ENCODE measurements around the gene GIMAP6.
"Not testable (repeated sequence)": the region's sequence is repeated elsewhere in the genome, so short reads cannot be mapped to it uniquely, and the experiment has no call there.

GIMAP6 gene

GRCh38 chr7:150586068-150586784 lies 46.0 kb downstream of the GIMAP6 start:
- DNase-seq (ENCODE audit: low read depth in 1 of 2, low spot score in 1 of 2) = no peak

GRCh38 chr7:150585199-150585598 lies 47.0 kb downstream of the GIMAP6 start:
- DNase-seq (ENCODE audit: low read depth in 1 of 2, low spot score in 1 of 2) = no peak

- DNase-seq (ENCODE audit: low read depth in 1 of 2, low spot score in 1 of 2) = no peak
Measured at GRCh38 chr7:150580638-150581394, 51.4 kb downstream of the GIMAP6 start.

GRCh38 chr7:150579979-150580637 lies 52.1 kb downstream of the GIMAP6 start:
- DNase-seq (ENCODE audit: low read depth in 1 of 2, low spot score in 1 of 2) = not testable (repeated sequence)

Measured in stimulated activated CD4-positive, alpha-beta T cell treated with anti-CD3 and anti-CD28 coated beads, Interleukin-15, amount 100 ng/mL, for 1 hour (primary cell).